ENCODE results near the gene SETD1A.
A peak's percentile ranks its signal among the peaks of the same experiment; 100 is the strongest.

The SETD1A gene

DNA sequence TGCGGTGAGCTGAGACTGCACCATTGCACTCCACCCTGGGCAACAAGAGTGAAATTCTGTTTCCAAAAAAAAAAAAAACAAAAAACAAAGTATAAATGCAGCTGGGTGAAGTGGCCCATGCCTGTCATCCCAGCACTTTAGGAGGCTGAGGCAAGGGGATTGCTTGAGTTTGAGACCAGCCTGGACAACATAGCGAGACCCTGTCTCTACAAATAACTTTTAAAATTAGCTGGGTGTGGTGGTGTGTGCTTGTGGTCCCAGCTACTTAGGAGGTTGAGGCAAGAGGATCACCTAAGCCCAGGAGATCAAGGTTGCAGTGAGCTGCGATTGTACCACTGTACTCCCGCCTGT, 65.7 kb downstream of the SETD1A start:
- Histone ChIP-seq H3K27me3 (no peaks in the 10 kb centered on the region), H3K4me3 (ENCODE audit: low read depth, low read length) (no peak overlapping the region), H3K4me1 (no peaks in the 10 kb centered on the region), H3K36me3 (no peaks in the 10 kb centered on the region), H3K9me3 (no peaks in the 10 kb centered on the region)
- DNase-seq: no peak
- no peak for TF ChIP-seq CTCF (IDR thresholded peaks at IDR 0.05; ENCODE audit: low read depth, low read length)

DNA sequence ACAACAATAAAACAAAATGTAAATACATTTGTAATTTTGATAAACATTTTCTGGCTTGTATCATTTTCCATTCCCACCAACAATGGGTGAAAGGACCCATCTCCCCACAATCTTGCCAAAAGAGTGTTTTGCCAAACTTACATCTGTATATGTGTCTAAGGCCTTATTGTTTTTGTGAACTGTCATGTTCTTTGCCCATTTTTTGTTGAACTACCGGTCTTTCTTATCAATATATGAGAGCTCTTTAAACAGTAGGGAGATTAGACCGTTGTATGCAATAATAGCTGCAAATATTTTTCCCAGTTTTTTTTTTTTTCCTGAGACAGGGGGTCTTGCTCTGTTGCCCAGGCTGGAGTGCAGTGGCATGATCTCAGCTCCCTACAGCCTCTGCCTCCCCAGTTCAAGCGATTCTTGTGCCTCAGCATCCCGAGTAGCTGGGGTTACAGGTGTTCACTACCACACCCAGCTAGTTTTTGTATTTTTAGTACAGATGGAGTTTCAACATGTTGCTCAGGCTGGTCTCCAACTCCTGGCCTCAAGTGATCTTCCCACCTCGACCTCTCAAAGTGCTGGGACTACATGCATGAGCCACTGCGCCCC, 66.2 kb downstream of the SETD1A start:
- DNase-seq: no peak
- H3K27me3 ChIP-seq: no peaks in the 10 kb centered on the region
- no peak overlapping the region for H3K4me3 ChIP-seq (ENCODE audit: low read depth, low read length)
- no peak for TF ChIP-seq CTCF (IDR thresholded peaks at IDR 0.05; ENCODE audit: low read depth, low read length)
- no peaks in the 10 kb centered on the region for H3K4me1 ChIP-seq
- H3K36me3 ChIP-seq: no peaks in the 10 kb centered on the region
- H3K9me3 ChIP-seq: no peaks in the 10 kb centered on the region

- Histone ChIP-seq H3K9me3 (no peaks in the 10 kb centered on the region), H3K4me3 (ENCODE audit: low read depth, low read length) (no peak overlapping the region), H3K27me3 (no peaks in the 10 kb centered on the region), H3K4me1 (no peaks in the 10 kb centered on the region), H3K36me3 (no peaks in the 10 kb centered on the region)
- DNase-seq: no peak
- no peak for TF ChIP-seq CTCF (IDR thresholded peaks at IDR 0.05; ENCODE audit: low read depth, low read length)
Observed at GRCh38 chr16:31025339-31025738, 67.8 kb downstream of the SETD1A start.

DNA sequence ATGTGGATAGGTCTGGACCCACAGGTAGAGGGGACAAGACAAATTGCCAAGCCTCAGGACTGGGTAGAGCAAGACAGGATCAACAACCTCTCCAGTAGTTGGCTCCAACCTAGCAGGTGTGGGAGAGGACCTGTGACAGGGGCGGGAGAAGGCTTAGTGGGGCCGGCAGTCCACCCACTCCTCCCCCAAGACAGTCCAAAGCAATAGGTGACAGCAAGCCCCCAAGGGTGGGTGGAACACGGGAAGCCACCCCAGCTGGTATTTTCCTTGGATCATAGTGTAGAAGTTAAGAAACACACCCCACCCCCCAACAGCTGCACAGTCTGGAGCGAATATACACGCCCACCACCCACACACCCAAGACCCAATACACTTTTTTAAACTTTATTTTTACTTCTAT, 71.7 kb downstream of the SETD1A start:
- DNase-seq: no peak
- Histone ChIP-seq H3K4me3 (ENCODE audit: low read depth, low read length) (no peak overlapping the region), H3K27me3 (no peaks in the 10 kb centered on the region), H3K4me1 (no peaks in the 10 kb centered on the region), H3K9me3 (no peaks in the 10 kb centered on the region), H3K36me3 (no peaks in the 10 kb centered on the region)
- no peak for TF ChIP-seq CTCF (IDR thresholded peaks at IDR 0.05; ENCODE audit: low read depth, low read length)

GRCh38 chr16:31031276-31031675, 73.7 kb downstream of the SETD1A start:
- no peaks in the 10 kb centered on the region for H3K9me3 ChIP-seq
- TF ChIP-seq CTCF (IDR thresholded peaks at IDR 0.05; ENCODE audit: low read depth, low read length): no peak
- H3K27me3 ChIP-seq: no peaks in the 10 kb centered on the region
- no peaks in the 10 kb centered on the region for H3K4me1 ChIP-seq
- H3K36me3 ChIP-seq: no peaks in the 10 kb centered on the region
- no peak overlapping the region for H3K4me3 ChIP-seq (ENCODE audit: low read depth, low read length)
- DNase-seq: no peak

- DNase-seq: peak; percentile 96
- no peaks in the 10 kb centered on the region for H3K9me3 ChIP-seq
Observed at GRCh38 chr16:31032736-31033708, 75.5 kb downstream of the SETD1A start, which contains the start of gene STX4. TSS of gene STX4 (plus strand) at chr16:31033558. CDS start at chr16:31033806, 248 bp downstream.

More at GRCh38 chr16:31032736-31033708, 75.5 kb downstream of the SETD1A start, which contains the start of gene STX4:
- no peaks in the 10 kb centered on the region for H3K36me3 ChIP-seq
- no peak for TF ChIP-seq CTCF (IDR thresholded peaks at IDR 0.05; ENCODE audit: low read depth, low read length)
- H3K4me1 ChIP-seq: no peaks in the 10 kb centered on the region
- peak within 1 kb of the TSS; percentile 97 for H3K4me3 ChIP-seq (ENCODE audit: low read depth, low read length)
- H3K27me3 ChIP-seq: no peaks in the 10 kb centered on the region
